ENCODE data around the gene SCIN.

- TF ChIP-seq, protein P1, sequence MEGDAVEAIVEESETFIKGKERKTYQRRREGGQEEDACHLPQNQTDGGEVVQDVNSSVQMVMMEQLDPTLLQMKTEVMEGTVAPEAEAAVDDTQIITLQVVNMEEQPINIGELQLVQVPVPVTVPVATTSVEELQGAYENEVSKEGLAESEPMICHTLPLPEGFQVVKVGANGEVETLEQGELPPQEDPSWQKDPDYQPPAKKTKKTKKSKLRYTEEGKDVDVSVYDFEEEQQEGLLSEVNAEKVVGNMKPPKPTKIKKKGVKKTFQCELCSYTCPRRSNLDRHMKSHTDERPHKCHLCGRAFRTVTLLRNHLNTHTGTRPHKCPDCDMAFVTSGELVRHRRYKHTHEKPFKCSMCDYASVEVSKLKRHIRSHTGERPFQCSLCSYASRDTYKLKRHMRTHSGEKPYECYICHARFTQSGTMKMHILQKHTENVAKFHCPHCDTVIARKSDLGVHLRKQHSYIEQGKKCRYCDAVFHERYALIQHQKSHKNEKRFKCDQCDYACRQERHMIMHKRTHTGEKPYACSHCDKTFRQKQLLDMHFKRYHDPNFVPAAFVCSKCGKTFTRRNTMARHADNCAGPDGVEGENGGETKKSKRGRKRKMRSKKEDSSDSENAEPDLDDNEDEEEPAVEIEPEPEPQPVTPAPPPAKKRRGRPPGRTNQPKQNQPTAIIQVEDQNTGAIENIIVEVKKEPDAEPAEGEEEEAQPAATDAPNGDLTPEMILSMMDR (IDR thresholded peaks at IDR 0.05), result no peak
- no peak for TF ChIP-seq POLR2A (IDR thresholded peaks at IDR 0.05)
Observed at GRCh38 chr7:12689451-12689850, 118.9 kb downstream of the SCIN start.
